IgD-negative memory B cell (primary cell): ENCODE data around the gene EIF4G1. TPM values are rescaled to one million over a fixed set of nuclear protein-coding genes. Genes with fewer than 3 reads are reported as not detected.

ENCODE experiments used
- H3K27ac Mint-ChIP-seq, 3 donors: one replicate each; pipeline ENCODE4 v1.8.0; 2020 to 2022; ENCODE audit warnings: mild to moderate bottlenecking in 3 of 3, mixed read lengths in 3 of 3, moderate library complexity in 1 of 3
- H3K27me3 Mint-ChIP-seq: one replicate; pipeline ENCODE4 v1.8.0; 2021; ENCODE audit warnings: mixed read lengths
- H3K36me3 Mint-ChIP-seq: one replicate; pipeline ENCODE4 v1.8.0; 2020; ENCODE audit warnings: mild to moderate bottlenecking, mixed read lengths
- H3K4me1 Mint-ChIP-seq, 3 donors: one replicate each; pipeline ENCODE4 v1.8.0; 2020 to 2022; ENCODE audit warnings: mixed read lengths in 3 of 3, mild to moderate bottlenecking in 1 of 3
- H3K4me3 Mint-ChIP-seq, 4 donors: one replicate each; pipeline ENCODE4 v1.8.0; 2020 to 2022; ENCODE audit warnings: mild to moderate bottlenecking in 4 of 4, mixed read lengths in 4 of 4, moderate library complexity in 3 of 4
- H3K9me3 Mint-ChIP-seq, 3 donors: one replicate each; pipeline ENCODE4 v1.8.0; 2020 to 2021; ENCODE audit warnings: mixed read lengths in 3 of 3, mild to moderate bottlenecking in 1 of 3
- polyA plus RNA-seq: library from polyadenylated mRNA; unstranded; fragments of 300-500 nt; fragmentation: Illumina TruSeq; gene quantifications from one replicate; pipeline ENCODE4 v1.2.3, GENCODE V29; 2021

Gene EIF4G1
- polyA plus RNA-seq, 1 donor from 2014 or later = 28.0 TPM

DNA sequence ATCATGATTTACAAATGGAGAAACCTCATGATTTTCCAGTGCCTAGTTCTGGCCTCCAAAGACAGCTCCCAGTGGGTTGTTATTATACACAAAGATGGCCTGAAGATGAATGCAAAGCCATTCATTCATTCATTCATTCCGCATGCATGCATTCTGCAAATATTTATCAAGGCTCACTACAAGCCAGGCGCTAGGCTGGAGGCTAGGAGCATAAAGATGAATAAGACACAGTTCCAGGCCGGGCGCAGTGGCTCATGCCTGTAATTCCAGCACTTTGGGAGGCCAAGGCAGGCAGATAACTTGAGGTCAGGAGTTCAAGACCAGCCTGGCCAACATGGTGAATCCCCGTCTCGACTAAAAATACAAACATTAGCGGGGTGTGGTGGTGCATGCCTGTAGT lies 17.8 kb upstream of the EIF4G1 start:
- Mint-ChIP-seq H3K9me3 (no peaks in the 10 kb centered on the region), H3K36me3 (no peaks in the 10 kb centered on the region), H3K27me3 (no peaks in the 10 kb centered on the region), H3K27ac (no peak overlapping the region), H3K4me3 (peak overlapping the region in 1 of 4 donors; percentile 87), H3K4me1 (peaks cover 6 to 18% (median 9%) of the 10 kb centered on the region in 3 donors)

DNA sequence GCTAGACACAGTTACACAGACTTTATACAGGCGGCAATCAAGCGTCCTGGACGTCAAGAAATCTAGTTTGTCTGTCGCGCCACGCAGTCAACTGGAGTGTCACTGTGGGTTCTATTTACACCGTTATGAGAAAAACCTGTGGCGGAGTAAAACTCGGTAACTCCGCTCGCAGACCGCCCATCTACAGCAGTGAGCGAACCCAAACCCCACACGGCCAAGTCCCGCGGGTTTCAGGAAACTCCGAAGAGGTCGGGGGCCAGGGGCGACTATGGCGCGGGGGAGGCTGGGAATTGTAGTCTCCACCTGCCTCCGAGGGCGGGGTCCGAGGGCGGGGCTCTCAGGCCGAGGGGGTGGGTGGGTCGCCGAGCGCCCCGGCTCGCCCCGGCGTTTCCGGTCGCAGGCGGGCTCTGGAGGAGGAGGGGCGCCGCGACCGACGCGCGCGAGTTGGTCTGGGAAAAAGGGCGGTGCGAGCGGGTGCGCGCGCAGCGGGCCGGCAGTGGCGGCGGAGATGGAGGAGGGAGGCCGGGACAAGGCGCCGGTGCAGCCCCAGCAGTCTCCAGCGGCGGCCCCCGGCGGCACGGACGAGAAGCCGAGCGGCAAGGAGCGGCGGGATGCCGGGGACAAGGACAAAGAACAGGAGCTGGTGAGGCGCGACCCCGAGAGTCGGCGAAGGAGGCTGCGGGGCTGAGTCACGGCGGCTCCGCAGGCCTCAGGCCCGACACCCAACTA lies 15.5 kb upstream of the EIF4G1 start, which contains the start of gene PSMD2:
TSS of gene PSMD2 (plus strand) at position 483 of the 729 bp plus-strand sequence. CDS start at position 509, 26 bp downstream.
- H3K4me1 Mint-ChIP-seq = peaks cover 6 to 18% (median 12%) of the 10 kb centered on the region in 3 donors
- H3K27ac Mint-ChIP-seq = peak within 1 kb of the TSS; percentile 46 to 93 (median 84)
- H3K36me3 Mint-ChIP-seq = no peaks in the 10 kb centered on the region
- peak within 1 kb of the TSS; percentile 87 to 97 (median 93) for H3K4me3 Mint-ChIP-seq
- no peaks in the 10 kb centered on the region for H3K27me3 Mint-ChIP-seq
- no peaks in the 10 kb centered on the region for H3K9me3 Mint-ChIP-seq

- Mint-ChIP-seq H3K4me3 (peak overlapping the region; percentile 87 to 97 (median 93)), H3K36me3 (peaks cover 2% of the 10 kb centered on the region), H3K27ac (peak overlapping the region; percentile 46 to 84 (median 84)), H3K4me1 (peaks cover 6 to 18% (median 12%) of the 10 kb centered on the region in 3 donors), H3K27me3 (no peaks in the 10 kb centered on the region), H3K9me3 (no peaks in the 10 kb centered on the region)
Measured at GRCh38 chr3:184299488-184300377, 14.7 kb upstream of the EIF4G1 start.

GRCh38 chr3:184300378-184300720 lies 14.1 kb upstream of the EIF4G1 start:
- no peaks in the 10 kb centered on the region for H3K27me3 Mint-ChIP-seq
- peaks cover 6 to 18% (median 12%) of the 10 kb centered on the region in 3 donors for H3K4me1 Mint-ChIP-seq
- peak overlapping the region; percentile 87 to 97 (median 93) for H3K4me3 Mint-ChIP-seq
- peaks cover 2% of the 10 kb centered on the region for H3K36me3 Mint-ChIP-seq
- H3K9me3 Mint-ChIP-seq = no peaks in the 10 kb centered on the region
- H3K27ac Mint-ChIP-seq = peak overlapping the region in 2 of 3 donors; percentile 46 to 84

GRCh38 chr3:184305577-184305976 lies 8.8 kb upstream of the EIF4G1 start:
- Mint-ChIP-seq H3K4me3 (peak overlapping the region in 1 of 4 donors; percentile 30), H3K4me1 (peaks cover 0 to 4% (median 2%) of the 10 kb centered on the region in 3 donors), H3K9me3 (no peaks in the 10 kb centered on the region), H3K27me3 (no peaks in the 10 kb centered on the region), H3K27ac (peak overlapping the region in 1 of 3 donors; percentile 11), H3K36me3 (peaks cover 2% of the 10 kb centered on the region)

DNA sequence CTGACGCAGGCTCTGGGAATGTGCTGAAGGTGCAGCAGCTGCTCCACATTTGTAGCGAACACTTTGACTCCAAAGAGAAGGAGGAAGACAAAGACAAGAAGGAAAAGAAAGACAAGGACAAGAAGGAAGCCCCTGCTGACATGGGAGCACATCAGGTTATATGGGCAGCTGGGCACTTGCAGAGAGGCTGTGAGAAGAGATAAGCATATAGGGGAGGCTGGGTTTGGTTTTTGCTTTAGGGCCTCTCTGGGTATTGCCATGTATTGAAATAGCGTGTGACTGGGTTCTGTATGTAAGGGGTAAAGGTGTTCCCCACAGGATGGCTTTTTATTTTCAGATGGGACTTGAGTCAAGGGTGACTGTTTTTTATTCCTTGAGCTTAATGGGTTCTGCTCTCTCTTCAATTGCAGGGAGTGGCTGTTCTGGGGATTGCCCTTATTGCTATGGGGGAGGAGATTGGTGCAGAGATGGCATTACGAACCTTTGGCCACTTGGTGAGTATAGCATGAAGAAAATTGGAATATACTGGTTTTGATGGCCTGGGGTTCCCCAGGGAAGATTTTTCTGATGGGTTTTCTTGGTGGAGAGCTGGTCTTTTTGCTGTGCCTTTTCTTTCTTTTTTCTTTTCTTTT lies 7.9 kb upstream of the EIF4G1 start:
- H3K36me3 Mint-ChIP-seq = peaks cover 2% of the 10 kb centered on the region

DNA sequence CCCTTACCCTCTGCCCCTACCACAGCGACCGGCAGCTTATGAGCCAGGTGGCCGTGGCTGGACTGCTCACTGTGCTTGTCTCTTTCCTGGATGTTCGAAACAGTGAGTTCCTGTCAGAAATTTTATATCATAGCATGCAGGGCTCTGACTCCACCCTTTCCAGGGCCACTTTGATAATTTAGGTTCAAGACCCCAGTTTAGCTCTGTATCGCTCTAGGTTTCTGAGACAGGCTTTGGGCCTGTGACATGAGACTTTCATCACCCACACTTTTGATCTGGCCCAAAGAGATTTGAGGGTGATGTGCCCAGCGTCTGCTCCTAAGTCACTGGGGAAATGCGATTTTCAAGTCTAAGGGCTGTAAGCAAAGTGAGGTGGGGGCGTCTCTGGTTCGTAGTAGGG lies 6.5 kb upstream of the EIF4G1 start:
- H3K4me1 Mint-ChIP-seq = no peaks in the 10 kb centered on the region
- H3K9me3 Mint-ChIP-seq = no peaks in the 10 kb centered on the region
- H3K27ac Mint-ChIP-seq = no peak overlapping the region
- no peaks in the 10 kb centered on the region for H3K27me3 Mint-ChIP-seq
- H3K4me3 Mint-ChIP-seq = peak overlapping the region in 1 of 4 donors; percentile 62
- peaks cover 2% of the 10 kb centered on the region for H3K36me3 Mint-ChIP-seq

More for the DNA sequence above, 7.9 kb upstream of the EIF4G1 start:
- Mint-ChIP-seq H3K27me3 (no peaks in the 10 kb centered on the region), H3K27ac (no peak overlapping the region), H3K4me3 (no peak overlapping the region), H3K4me1 (peaks cover 0 to 3% (median 0%) of the 10 kb centered on the region in 3 donors), H3K9me3 (no peaks in the 10 kb centered on the region)

GRCh38 chr3:184308744-184309143 lies 5.7 kb upstream of the EIF4G1 start:
- Mint-ChIP-seq H3K27me3 (no peaks in the 10 kb centered on the region), H3K9me3 (no peaks in the 10 kb centered on the region), H3K4me3 (peak overlapping the region in 1 of 4 donors; percentile 62), H3K4me1 (no peaks in the 10 kb centered on the region), H3K27ac (no peak overlapping the region), H3K36me3 (peaks cover 2% of the 10 kb centered on the region)

DNA sequence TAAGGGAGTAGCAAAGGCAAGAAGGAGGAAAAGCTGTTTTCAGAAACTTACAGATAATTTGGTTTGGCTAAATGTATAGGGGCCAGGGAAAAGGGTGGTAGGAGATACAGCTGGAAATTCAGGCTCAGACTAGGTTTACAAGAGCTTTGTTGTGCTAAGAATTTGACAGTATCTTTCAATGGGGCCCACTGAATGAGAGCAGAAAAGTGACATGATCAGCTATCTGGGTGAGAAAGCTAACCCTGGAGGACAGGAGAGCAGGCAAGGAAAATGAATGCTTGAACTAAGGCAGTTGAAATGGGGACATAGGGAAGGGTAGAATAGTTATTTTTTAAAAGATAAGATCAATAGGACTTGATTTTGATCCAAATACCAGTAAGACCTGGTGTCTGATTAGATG lies 2.8 kb upstream of the EIF4G1 start:
- no peaks in the 10 kb centered on the region for H3K36me3 Mint-ChIP-seq
- no peaks in the 10 kb centered on the region for H3K9me3 Mint-ChIP-seq
- peak overlapping the region in 1 of 3 donors; percentile 12 for H3K27ac Mint-ChIP-seq
- peak overlapping the region in 3 of 4 donors; percentile 4 to 73 (median 63) for H3K4me3 Mint-ChIP-seq
- no peaks in the 10 kb centered on the region for H3K27me3 Mint-ChIP-seq
- H3K4me1 Mint-ChIP-seq = peaks cover 5 to 10% (median 7%) of the 10 kb centered on the region in 3 donors

DNA sequence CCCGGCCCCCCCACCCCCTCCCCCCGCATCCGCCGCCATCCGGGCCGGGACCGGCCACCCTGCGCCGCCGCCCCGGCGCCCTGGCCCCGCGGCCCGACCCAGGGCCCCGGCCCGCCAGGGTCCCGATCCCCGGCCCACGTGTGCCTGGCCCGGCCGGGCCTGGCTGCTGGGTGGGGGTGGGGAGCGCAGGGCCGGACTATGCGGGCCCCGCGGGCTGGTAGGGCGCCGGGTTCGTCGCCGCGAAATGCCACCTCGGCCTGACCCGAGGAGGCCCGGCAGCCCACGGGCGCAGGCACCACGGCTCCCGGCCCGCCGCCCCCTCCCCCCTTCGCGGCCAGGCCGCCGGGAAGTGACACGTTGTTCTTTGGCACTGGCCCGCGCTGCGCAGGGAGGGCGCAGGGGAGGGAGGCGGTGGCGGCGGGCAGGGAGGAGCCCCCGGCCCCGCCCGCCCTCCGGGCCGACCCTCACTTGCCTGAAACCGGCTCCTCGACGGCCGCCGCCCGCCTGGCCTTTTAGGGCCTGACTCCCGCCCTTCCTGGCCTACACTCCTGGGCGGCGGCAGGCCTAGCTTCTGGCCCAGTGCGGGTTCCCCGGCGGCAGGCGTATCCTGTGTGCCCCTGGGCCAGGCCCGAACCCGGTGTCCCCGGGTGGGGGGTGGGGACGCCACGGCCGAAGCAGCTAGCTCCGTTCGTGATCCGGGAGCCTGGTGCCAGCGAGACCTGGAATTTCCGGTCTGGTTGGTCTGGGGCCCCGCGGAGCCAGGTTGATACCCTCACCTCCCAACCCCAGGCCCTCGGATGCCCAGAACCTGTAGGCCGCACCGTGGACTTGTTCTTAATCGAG lies 515 bp downstream of the EIF4G1 start:
- H3K27me3 Mint-ChIP-seq = no peaks in the 10 kb centered on the region
- no peaks in the 10 kb centered on the region for H3K36me3 Mint-ChIP-seq
- H3K4me1 Mint-ChIP-seq = peaks cover 19 to 23% (median 21%) of the 10 kb centered on the region in 3 donors

DNA sequence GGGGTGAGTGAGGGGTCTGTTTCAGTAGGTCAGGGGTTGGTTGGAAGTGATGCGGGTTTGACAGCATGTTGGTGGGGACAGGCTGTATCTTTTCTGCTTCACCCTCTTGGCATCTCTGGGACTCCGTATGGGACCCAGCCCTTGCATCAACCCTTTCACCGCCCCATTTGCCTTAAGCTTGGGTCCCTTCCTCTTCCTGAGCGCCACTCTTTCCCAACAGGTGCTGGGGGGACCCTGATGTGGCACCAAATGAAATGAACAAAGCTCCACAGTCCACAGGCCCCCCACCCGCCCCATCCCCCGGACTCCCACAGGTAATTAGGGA lies 1.1 kb downstream of the EIF4G1 start:
- Mint-ChIP-seq H3K27ac (peak overlapping the region; percentile 72 to 93 (median 74)), H3K9me3 (no peaks in the 10 kb centered on the region), H3K4me1 (peaks cover 19 to 23% (median 21%) of the 10 kb centered on the region in 3 donors), H3K36me3 (no peaks in the 10 kb centered on the region), H3K27me3 (no peaks in the 10 kb centered on the region), H3K4me3 (peak overlapping the region; percentile 68 to 93 (median 86))

More for the DNA sequence above, 515 bp downstream of the EIF4G1 start:
- Mint-ChIP-seq H3K27ac (peak overlapping the region; percentile 72 to 93 (median 74)), H3K9me3 (no peaks in the 10 kb centered on the region), H3K4me3 (peak overlapping the region; percentile 84 to 94 (median 90))

DNA sequence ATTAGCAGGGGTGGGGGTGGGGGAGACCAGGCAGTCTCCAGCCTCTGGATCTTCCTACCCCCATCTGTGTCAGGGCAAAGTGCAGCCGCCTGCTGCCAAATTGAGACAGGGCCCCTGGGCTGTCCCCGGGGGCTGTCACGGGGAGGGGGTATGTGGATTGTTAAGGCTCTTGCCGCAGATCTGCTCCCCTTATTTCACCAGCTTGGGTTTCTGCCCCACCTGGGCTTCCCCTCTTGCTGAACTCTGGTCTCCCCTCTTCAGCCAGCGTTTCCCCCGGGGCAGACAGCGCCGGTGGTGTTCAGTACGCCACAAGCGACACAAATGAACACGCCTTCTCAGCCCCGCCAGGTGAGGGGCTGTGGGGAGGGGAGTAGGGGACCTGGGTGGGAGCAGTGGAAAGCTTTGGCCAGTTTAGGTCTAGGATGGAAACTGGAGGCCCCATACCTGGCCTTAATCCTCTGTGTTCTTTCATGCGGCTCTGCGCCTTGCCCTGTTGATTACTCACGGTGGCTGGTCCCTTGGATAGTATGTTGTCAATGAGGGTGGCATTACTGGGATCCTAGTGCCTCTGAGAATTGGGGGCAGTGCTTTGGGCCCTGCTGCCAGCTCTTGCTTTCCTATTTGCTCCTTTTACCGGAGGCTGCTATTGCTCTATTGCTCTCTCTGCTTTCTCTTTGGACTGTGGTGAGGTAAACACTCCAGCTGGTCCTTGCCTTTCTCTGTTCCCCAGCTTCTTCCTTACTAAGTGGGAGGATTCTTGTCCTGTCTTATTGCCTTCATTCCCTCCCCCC lies 1.7 kb downstream of the EIF4G1 start:
- no peaks in the 10 kb centered on the region for H3K36me3 Mint-ChIP-seq
- H3K9me3 Mint-ChIP-seq = no peaks in the 10 kb centered on the region
- peak overlapping the region; percentile 72 to 93 (median 74) for H3K27ac Mint-ChIP-seq
- no peaks in the 10 kb centered on the region for H3K27me3 Mint-ChIP-seq
- H3K4me3 Mint-ChIP-seq = peak overlapping the region; percentile 68 to 93 (median 86)
- peaks cover 19 to 23% (median 22%) of the 10 kb centered on the region in 3 donors for H3K4me1 Mint-ChIP-seq

DNA sequence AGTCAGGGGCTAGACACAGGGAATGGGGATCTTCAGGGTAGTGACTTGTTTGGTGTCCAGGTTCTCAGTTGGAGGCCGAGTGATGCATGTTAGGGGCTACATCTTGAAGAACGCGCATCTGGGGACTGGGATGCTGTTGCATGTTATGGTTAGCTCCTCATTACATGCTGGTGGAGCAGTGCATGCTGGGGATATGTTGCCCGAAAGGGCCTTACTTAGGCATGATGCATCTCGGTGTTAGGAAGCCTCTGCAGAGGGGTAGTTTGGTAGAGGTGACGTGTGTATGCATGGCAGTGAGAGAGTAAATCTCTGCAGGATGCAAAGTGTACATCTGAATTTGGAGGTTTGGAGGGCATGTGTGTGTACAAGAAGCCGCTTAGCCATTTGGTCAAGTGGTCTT lies 2.4 kb downstream of the EIF4G1 start:
- Mint-ChIP-seq H3K9me3 (no peaks in the 10 kb centered on the region), H3K27ac (peak overlapping the region in 2 of 3 donors; percentile 72 to 74), H3K4me3 (peak overlapping the region in 3 of 4 donors; percentile 68 to 93 (median 80)), H3K36me3 (no peaks in the 10 kb centered on the region), H3K27me3 (no peaks in the 10 kb centered on the region), H3K4me1 (peaks cover 19 to 23% (median 22%) of the 10 kb centered on the region in 3 donors)
